MCF 10A (cell line): ENCODE data around the gene THRB. TPM values are rescaled to one million over a fixed set of nuclear protein-coding genes. Genes with fewer than 3 reads are reported as not detected.

ENCODE experiments used
- BruUV-seq: library from RNA; stranded (reverse); fragments of 400-500 nt; replicated peaks from 2 replicates; lab custom pipeline; 2021; lab: Mats Ljungman, UMichigan
- CTCF ChIA-PET: fragments of 300-600 bp; sonication (Branson Sonifier 250); formaldehyde crosslinking; extraction: SDS; loops from one replicate; lab custom pipeline; 2021; ENCODE audit warnings: antibody characterized with exemption, inconsistent platforms; lab: Yijun Ruan, JAX
- POLR2A ChIA-PET: fragments of 300-600, 350-650 bp; sonication (Branson Sonifier 250); formaldehyde crosslinking; extraction: SDS; loops from one replicate; lab custom pipeline; 2020; ENCODE audit warnings: antibody characterized with exemption, inconsistent platforms; lab: Yijun Ruan, JAX
- DNase-seq: peaks from one replicate; pipeline ENCODE4 v3.0.0-alpha.2; 2018; ENCODE audit not compliant: unreplicated experiment
- H3K27ac Mint-ChIP-seq: one replicate; pipeline ENCODE4 v1.8.0; 2022; ENCODE audit warnings: mild to moderate bottlenecking, low read depth, mixed read lengths; ENCODE audit not compliant: unreplicated experiment
- H3K27me3 Mint-ChIP-seq: one replicate; pipeline ENCODE4 v1.8.0; 2022; ENCODE audit warnings: mixed read lengths; ENCODE audit not compliant: insufficient read depth, unreplicated experiment
- H3K36me3 Mint-ChIP-seq: one replicate; pipeline ENCODE4 v1.8.0; 2022; ENCODE audit warnings: mild to moderate bottlenecking, moderate library complexity, mixed read lengths; ENCODE audit not compliant: insufficient read depth, unreplicated experiment
- H3K4me1 Mint-ChIP-seq: one replicate; pipeline ENCODE4 v1.8.0; 2022; ENCODE audit warnings: mixed read lengths; ENCODE audit not compliant: insufficient read depth, unreplicated experiment
- H3K4me3 Mint-ChIP-seq: one replicate; pipeline ENCODE4 v1.8.0; 2022; ENCODE audit warnings: mild to moderate bottlenecking, moderate library complexity, mixed read lengths; ENCODE audit not compliant: unreplicated experiment
- H3K9me3 Mint-ChIP-seq: one replicate; pipeline ENCODE4 v1.8.0; 2022; ENCODE audit warnings: mixed read lengths; ENCODE audit not compliant: unreplicated experiment
- CTCF ChIP-seq: fragments of 200-600 bp; IDR thresholded peaks from one replicate; pipeline ENCODE4 v1.8.0; 2022; ENCODE audit warnings: antibody characterized with exemption, mild to moderate bottlenecking; ENCODE audit not compliant: unreplicated experiment
- intact Hi-C: fragments of 100-400 bp; cut with micrococcal nuclease; formaldehyde crosslinking; loops from 2 replicates; pipeline ENCODE4 v1.14.1; 2022
- total RNA-seq: library from RNA; stranded (reverse); gene quantifications from 2 replicates; pipeline ENCODE4 v1.2.3, GENCODE V29; 2022

Gene THRB
- total RNA-seq, 1 experiment from 2014 or later, result 4.2 TPM

- no peak overlapping the region for H3K4me3 Mint-ChIP-seq
- peaks cover 10% of the 10 kb centered on the region for H3K36me3 Mint-ChIP-seq
- ChIA-PET CTCF (interaction anchor here (1.4 kb wide), 1 partner anchor 158 kb away, joined by 3 read pairs; no protein-coding TSS in a partner anchor), POLR2A (interaction anchor here (1.1 to 1.5 kb wide), 2 partner anchors 9 kb away, joined by 4 to 8 read pairs; no protein-coding TSS in a partner anchor)
- no peaks in the 10 kb centered on the region for H3K9me3 Mint-ChIP-seq
- no peak for TF ChIP-seq CTCF
- BruUV-seq, result no TSS peak
- intact Hi-C loops, result no loop called here
- DNase-seq, result no peak
- peaks cover 20% of the 10 kb centered on the region for H3K4me1 Mint-ChIP-seq
- no peaks in the 10 kb centered on the region for H3K27me3 Mint-ChIP-seq
- H3K27ac Mint-ChIP-seq, result no peak overlapping the region
Observed at GRCh38 chr3:24481193-24481592, 13.5 kb downstream of the THRB start.

- Mint-ChIP-seq H3K27ac (peak overlapping the region; percentile 43), H3K27me3 (no peaks in the 10 kb centered on the region), H3K4me1 (peaks cover 13% of the 10 kb centered on the region), H3K36me3 (peaks cover 10% of the 10 kb centered on the region), H3K4me3 (no peak overlapping the region), H3K9me3 (no peaks in the 10 kb centered on the region)
- BruUV-seq, result no TSS peak
- no peak for TF ChIP-seq CTCF
- peak; percentile 54 for DNase-seq
- ChIA-PET CTCF (interaction anchor here (1.4 to 1.6 kb wide), 2 partner anchors 158 to 216 kb away, joined by 3 to 4 read pairs; no protein-coding TSS in a partner anchor), POLR2A (interaction anchor here (0.5 to 1.5 kb wide), 4 partner anchors 8 to 640 kb away, joined by 3 to 8 read pairs (median 4); no protein-coding TSS in a partner anchor)
- intact Hi-C loops, result no loop called here
Observed at GRCh38 chr3:24480497-24480896, 14.2 kb downstream of the THRB start.

GRCh38 chr3:24479816-24480215 is 14.8 kb downstream of the THRB start:
- POLR2A ChIA-PET, result interaction anchor here (0.5 kb wide), 1 partner anchor 640 kb away, joined by 3 read pairs; no protein-coding TSS in a partner anchor
- intact Hi-C loops, result no loop called here
- peaks cover 10% of the 10 kb centered on the region for H3K4me1 Mint-ChIP-seq

More at GRCh38 chr3:24479816-24480215, 14.8 kb downstream of the THRB start:
- Mint-ChIP-seq H3K27me3 (no peaks in the 10 kb centered on the region), H3K9me3 (no peaks in the 10 kb centered on the region), H3K4me3 (no peak overlapping the region), H3K27ac (no peak overlapping the region), H3K36me3 (peaks cover 10% of the 10 kb centered on the region)
- no peak for TF ChIP-seq CTCF
- CTCF ChIA-PET, result interaction anchor here (0.5 to 1.6 kb wide), 3 partner anchors 159 to 359 kb away, joined by 3 to 4 read pairs (median 3); no protein-coding TSS in a partner anchor
- no TSS peak for BruUV-seq
- DNase-seq, result no peak
